SK-N-SH (cell line): ENCODE measurements around the gene CSF3. TPM values are rescaled to one million over a fixed set of nuclear protein-coding genes. Genes with fewer than 3 reads are reported as not detected.

Source experiments
- CTCF ChIA-PET: fragments of 300-600, 350-600 bp; formaldehyde crosslinking; extraction: SDS; loops from one replicate; lab custom pipeline; 2021; lab: Yijun Ruan, JAX
- POLR2A ChIA-PET: fragments of 350-600 bp; sonication (Branson Sonifier 250); formaldehyde crosslinking; extraction: SDS; loops from one replicate; lab custom pipeline; 2020; ENCODE audit warnings: antibody characterized with exemption, inconsistent platforms; lab: Yijun Ruan, JAX
- DNase-seq: peaks from one replicate; pipeline ENCODE4 v3.0.0; 2012
- H2AFZ ChIP-seq: fragments of 200-600 bp; sonication (generic); 2 replicates; pipeline ENCODE4 v1.8.1; 2016; ENCODE audit warnings: antibody characterized with exemption, mild to moderate bottlenecking, low read depth
- H3F3A ChIP-seq: fragments of 200-600 bp; sonication (generic); replicated peaks from 2 replicates; pipeline ENCODE3; 2016; ENCODE audit warnings: antibody characterized with exemption, mild to moderate bottlenecking; ENCODE audit not compliant: insufficient read depth
- H3K27ac ChIP-seq, 2 experiments: fragments of 200-500 bp in 1 of 2; fragments of 200-600 bp in 1 of 2; sonication (Bioruptor generic) in 1 of 2; sonication (generic), shearing (Covaris generic) in 1 of 2; 2 replicates each; pipeline versions ENCODE4 v1.5.1 to v1.6.1; 2014 to 2016; ENCODE audit warnings: low read depth in 2 of 2, inconsistent platforms in 1 of 2, low read length in 1 of 2, mild to moderate bottlenecking in 1 of 2, mixed read lengths in 1 of 2
- H3K27me3 ChIP-seq: fragments of 200-600 bp; sonication (generic), shearing (Covaris generic); 2 replicates; pipeline ENCODE4 v1.6.1; 2016; ENCODE audit warnings: mixed run types; ENCODE audit not compliant: insufficient read depth
- H3K36me3 ChIP-seq, 2 experiments: fragments of 200-500 bp in 1 of 2; fragments of 200-600 bp in 1 of 2; sonication (Bioruptor generic) in 1 of 2; sonication (generic) in 1 of 2; replicated peaks in 1 of 2; 2 replicates each; pipeline versions ENCODE3 to v1.5.1; 2014 to 2016; ENCODE audit warnings: low read length in 1 of 2, mild to moderate bottlenecking in 1 of 2; ENCODE audit not compliant: insufficient read depth in 2 of 2, control insufficient read depth in 1 of 2
- H3K4me1 ChIP-seq, 2 experiments: fragments of 200-500 bp in 1 of 2; fragments of 200-600 bp in 1 of 2; sonication (Bioruptor generic) in 1 of 2; sonication (generic), shearing (Covaris generic) in 1 of 2; 2 replicates each; pipeline versions ENCODE4 v1.5.1 to v1.6.1; 2014 to 2016; ENCODE audit warnings: low read depth in 1 of 2, low read length in 1 of 2, mixed run types in 1 of 2; ENCODE audit not compliant: insufficient read depth in 2 of 2, control insufficient read depth in 1 of 2
- H3K4me2 ChIP-seq: fragments of 200-600 bp; sonication (generic), shearing (Covaris generic); 2 replicates; pipeline ENCODE4 v1.6.1; 2017; ENCODE audit warnings: mixed run types
- H3K4me3 ChIP-seq, 2 experiments: fragments of 200-500 bp in 1 of 2; fragments of 200-600 bp in 1 of 2; sonication (Bioruptor generic) in 1 of 2; sonication (generic), shearing (Covaris generic) in 1 of 2; 2 replicates each; pipeline versions ENCODE4 v1.5.1 to v1.8.1; 2014 to 2016; ENCODE audit warnings: low read depth in 2 of 2, inconsistent platforms in 1 of 2, low read length in 1 of 2, mild to moderate bottlenecking in 1 of 2, mixed read lengths in 1 of 2, moderate library complexity in 1 of 2
- H3K79me2 ChIP-seq: fragments of 200-600 bp; sonication (generic); 2 replicates; pipeline ENCODE4 v1.8.1; 2017; ENCODE audit warnings: mild to moderate bottlenecking; ENCODE audit not compliant: insufficient read depth
- H3K9ac ChIP-seq: fragments of 200-600 bp; sonication (generic); 2 replicates; pipeline ENCODE4 v1.6.1; 2017; ENCODE audit warnings: mixed run types
- H3K9me2 ChIP-seq: fragments of 200-600 bp; sonication (generic); 2 replicates; pipeline ENCODE4 v1.6.1; 2017; ENCODE audit warnings: mixed run types
- H3K9me3 ChIP-seq: fragments of 200-600 bp; sonication (generic); 2 replicates; pipeline ENCODE4 v1.6.1; 2017; ENCODE audit warnings: mixed run types, mild to moderate bottlenecking, moderate library complexity
- H4K20me1 ChIP-seq: fragments of 200-600 bp; sonication (generic); 2 replicates; pipeline ENCODE4 v1.6.1; 2017; ENCODE audit warnings: mild to moderate bottlenecking, mixed run types; ENCODE audit not compliant: insufficient read depth
- EZH2phosphoT487 ChIP-seq: fragments of 200-600 bp; sonication (generic); IDR thresholded peaks from 2 replicates; pipeline ENCODE4 v1.6.1; 2017; ENCODE audit warnings: low read depth, mixed run types, mild to moderate bottlenecking, antibody characterized with exemption, moderate library complexity, borderline replicate concordance
- FOSL2 ChIP-seq: IDR thresholded peaks from 2 replicates; pipeline ENCODE4 v1.4.0; 2012; ENCODE audit warnings: low read depth, mild to moderate bottlenecking, moderate library complexity, borderline replicate concordance
- FOXM1 ChIP-seq: IDR thresholded peaks from 2 replicates; pipeline ENCODE4 v1.4.0; 2012; ENCODE audit warnings: low read depth, mild to moderate bottlenecking
- JUND ChIP-seq: IDR thresholded peaks from 2 replicates; pipeline ENCODE4 v1.4.0; 2012
- MEF2A ChIP-seq: IDR thresholded peaks from 2 replicates; pipeline ENCODE4 v1.4.0; 2012; ENCODE audit warnings: low read depth, borderline replicate concordance
- NFIC ChIP-seq: IDR thresholded peaks from 2 replicates; pipeline ENCODE4 v1.4.0; 2012; ENCODE audit warnings: borderline replicate concordance
- POLR2AphosphoS5 ChIP-seq: IDR thresholded peaks from 2 replicates; pipeline ENCODE4 v1.6.1; 2012; ENCODE audit warnings: low read depth, low read length
- RCOR1 ChIP-seq: fragments of 150-350 bp; IDR thresholded peaks from 2 replicates; pipeline ENCODE4 v1.6.1; 2017; ENCODE audit warnings: antibody characterized with exemption, low read length
- SMC3 ChIP-seq: IDR thresholded peaks from 2 replicates; pipeline ENCODE4 v1.6.1; 2012; ENCODE audit warnings: low read depth, low read length, improper control_type of control experiment
- TAF1 ChIP-seq: IDR thresholded peaks from 2 replicates; pipeline ENCODE4 v1.6.1; 2012; ENCODE audit warnings: low read depth, mild to moderate bottlenecking, low read length, moderate library complexity, borderline replicate concordance
- TCF12 ChIP-seq: IDR thresholded peaks from 2 replicates; pipeline ENCODE4 v1.4.0; 2012
- TEAD4 ChIP-seq: IDR thresholded peaks from 2 replicates; pipeline ENCODE4 v1.4.0; 2012; ENCODE audit warnings: mild to moderate bottlenecking, borderline replicate concordance; ENCODE audit not compliant: insufficient read depth
- YY1 ChIP-seq: IDR thresholded peaks from 2 replicates; pipeline ENCODE4 v1.4.0; 2012; ENCODE audit warnings: low read depth, mild to moderate bottlenecking
- whole genome bisulfite sequencing: methylation state at CpG from one replicate; pipeline ENCODE4 v1.1.6; 2017; ENCODE audit warnings: low lambda C conversion rate; 5-methylcytosine and 5-hydroxymethylcytosine counted together
- polyA plus RNA-seq, 3 experiments: library from polyadenylated mRNA; depleted of rRNA; stranded (reverse); fragments of >200 nt; gene quantifications; 2 replicates each; pipeline ENCODE4 v1.2.3, GENCODE V29; 2012
- TF ChIP-seq, protein P1 (sequence below): IDR thresholded peaks from 2 replicates; pipeline ENCODE4; 2012
- TF ChIP-seq, protein P2 (sequence below): IDR thresholded peaks from 2 replicates; pipeline ENCODE4 v1.4.0; 2012; ENCODE audit warnings: low read depth, borderline replicate concordance
- TF ChIP-seq, protein P3 (sequence below): fragments of 150-350 bp; IDR thresholded peaks from 2 replicates; pipeline ENCODE4 v1.6.1; 2016; ENCODE audit warnings: mild to moderate bottlenecking, low read depth, low read length

The CSF3 gene
- polyA plus RNA-seq, 1 of the 3 experiments (the other 2 are of a cell fraction): not detected

DNA sequence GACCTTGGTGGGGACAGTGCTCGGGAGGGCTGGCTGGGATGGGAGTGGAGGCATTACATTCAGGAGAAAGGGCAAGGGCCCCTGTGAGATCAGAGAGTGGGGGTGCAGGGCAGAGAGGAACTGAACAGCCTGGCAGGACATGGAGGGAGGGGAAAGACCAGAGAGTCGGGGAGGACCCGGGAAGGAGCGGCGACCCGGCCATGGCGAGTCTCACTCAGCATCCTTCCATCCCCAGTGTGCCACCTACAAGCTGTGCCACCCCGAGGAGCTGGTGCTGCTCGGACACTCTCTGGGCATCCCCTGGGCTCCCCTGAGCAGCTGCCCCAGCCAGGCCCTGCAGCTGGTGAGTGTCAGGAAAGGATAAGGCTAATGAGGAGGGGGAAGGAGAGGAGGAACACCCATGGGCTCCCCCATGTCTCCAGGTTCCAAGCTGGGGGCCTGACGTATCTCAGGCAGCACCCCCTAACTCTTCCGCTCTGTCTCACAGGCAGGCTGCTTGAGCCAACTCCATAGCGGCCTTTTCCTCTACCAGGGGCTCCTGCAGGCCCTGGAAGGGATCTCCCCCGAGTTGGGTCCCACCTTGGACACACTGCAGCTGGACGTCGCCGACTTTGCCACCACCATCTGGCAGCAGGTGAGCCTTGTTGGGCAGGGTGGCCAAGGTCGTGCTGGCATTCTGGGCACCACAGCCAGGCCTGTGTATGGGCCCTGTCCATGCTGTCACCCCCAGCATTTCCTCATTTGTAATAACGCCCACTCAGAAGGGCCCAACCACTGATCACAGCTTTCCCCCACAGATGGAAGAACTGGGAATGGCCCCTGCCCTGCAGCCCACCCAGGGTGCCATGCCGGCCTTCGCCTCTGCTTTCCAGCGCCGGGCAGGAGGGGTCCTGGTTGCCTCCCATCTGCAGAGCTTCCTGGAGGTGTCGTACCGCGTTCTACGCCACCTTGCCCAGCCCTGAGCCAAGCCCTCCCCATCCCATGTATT lies 1.1 kb downstream of the CSF3 start:
- H3K9me3 ChIP-seq: no peaks in the 10 kb centered on the region
- POLR2A ChIA-PET: interaction anchor here (0.5 kb wide), 1 partner anchor 76 kb away, joined by 4 read pairs; no protein-coding TSS in a partner anchor

More for the DNA sequence above, 1.1 kb downstream of the CSF3 start:
- Histone ChIP-seq H3K9ac (no peak overlapping the region), H3K27me3 (no peaks in the 10 kb centered on the region), H3K79me2 (no peaks in the 10 kb centered on the region), H2AFZ (no peak overlapping the region), H3K27ac (no peak overlapping the region), H3F3A (peaks cover 3% of the 10 kb centered on the region), H3K4me1 (peaks cover 0 to 3% of the 10 kb centered on the region in 2 experiments; a peak in 2 of 4 replicates), H3K4me3 (no peak overlapping the region), H4K20me1 (no peaks in the 10 kb centered on the region), H3K9me2 (no peaks in the 10 kb centered on the region), H3K36me3 (peaks cover 4 to 5% of the 10 kb centered on the region in 2 experiments), H3K4me2 (no peak overlapping the region)
- CTCF ChIA-PET: interaction anchor here (0.5 to 7.8 kb wide), 13 partner anchors 11 to 287 kb away, joined by 3 to 143 read pairs (median 14); no protein-coding TSS in a partner anchor
- TF ChIP-seq, protein P1, sequence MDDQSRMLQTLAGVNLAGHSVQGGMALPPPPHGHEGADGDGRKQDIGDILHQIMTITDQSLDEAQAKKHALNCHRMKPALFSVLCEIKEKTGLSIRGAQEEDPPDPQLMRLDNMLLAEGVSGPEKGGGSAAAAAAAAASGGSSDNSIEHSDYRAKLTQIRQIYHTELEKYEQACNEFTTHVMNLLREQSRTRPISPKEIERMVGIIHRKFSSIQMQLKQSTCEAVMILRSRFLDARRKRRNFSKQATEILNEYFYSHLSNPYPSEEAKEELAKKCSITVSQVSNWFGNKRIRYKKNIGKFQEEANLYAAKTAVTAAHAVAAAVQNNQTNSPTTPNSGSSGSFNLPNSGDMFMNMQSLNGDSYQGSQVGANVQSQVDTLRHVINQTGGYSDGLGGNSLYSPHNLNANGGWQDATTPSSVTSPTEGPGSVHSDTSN: no peak
- TF ChIP-seq NFIC: no peak
- no peak for TF ChIP-seq FOSL2
- no peak for TF ChIP-seq POLR2AphosphoS5
- TF ChIP-seq SMC3: no peak
- TF ChIP-seq, protein P2, sequence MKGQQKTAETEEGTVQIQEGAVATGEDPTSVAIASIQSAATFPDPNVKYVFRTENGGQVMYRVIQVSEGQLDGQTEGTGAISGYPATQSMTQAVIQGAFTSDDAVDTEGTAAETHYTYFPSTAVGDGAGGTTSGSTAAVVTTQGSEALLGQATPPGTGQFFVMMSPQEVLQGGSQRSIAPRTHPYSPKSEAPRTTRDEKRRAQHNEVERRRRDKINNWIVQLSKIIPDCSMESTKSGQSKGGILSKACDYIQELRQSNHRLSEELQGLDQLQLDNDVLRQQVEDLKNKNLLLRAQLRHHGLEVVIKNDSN: no peak
- TF ChIP-seq MEF2A: no peak
- TF ChIP-seq EZH2phosphoT487: no peak
- no peak for TF ChIP-seq TEAD4
- TF ChIP-seq JUND: no peak
- TF ChIP-seq TAF1: no peak
- TF ChIP-seq RCOR1: no peak
- TF ChIP-seq FOXM1: no peak
- no peak for TF ChIP-seq TCF12
- TF ChIP-seq YY1: no peak
- TF ChIP-seq, protein P3, sequence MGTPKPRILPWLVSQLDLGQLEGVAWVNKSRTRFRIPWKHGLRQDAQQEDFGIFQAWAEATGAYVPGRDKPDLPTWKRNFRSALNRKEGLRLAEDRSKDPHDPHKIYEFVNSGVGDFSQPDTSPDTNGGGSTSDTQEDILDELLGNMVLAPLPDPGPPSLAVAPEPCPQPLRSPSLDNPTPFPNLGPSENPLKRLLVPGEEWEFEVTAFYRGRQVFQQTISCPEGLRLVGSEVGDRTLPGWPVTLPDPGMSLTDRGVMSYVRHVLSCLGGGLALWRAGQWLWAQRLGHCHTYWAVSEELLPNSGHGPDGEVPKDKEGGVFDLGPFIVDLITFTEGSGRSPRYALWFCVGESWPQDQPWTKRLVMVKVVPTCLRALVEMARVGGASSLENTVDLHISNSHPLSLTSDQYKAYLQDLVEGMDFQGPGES: no peak
- no peak for DNase-seq
- WGBS: 81% methylated on average over 19 of the region's 26 CpGs
